GM12892 (cell line): ENCODE data around the gene DGKB.

Source experiments
- POLR2A ChIP-seq: IDR thresholded peaks from 2 replicates; pipeline ENCODE4 v1.6.1; 2011; ENCODE audit warnings: low read depth, low read length, control low read depth
- POLR2AphosphoS5 ChIP-seq: IDR thresholded peaks from 2 replicates; pipeline ENCODE4 v1.6.1; 2011; ENCODE audit warnings: low read depth, low read length, control low read depth
- TAF1 ChIP-seq: IDR thresholded peaks from 2 replicates; pipeline ENCODE4 v1.6.1; 2011; ENCODE audit warnings: low read depth, mild to moderate bottlenecking, control low read depth, low read length, borderline replicate concordance

DNA sequence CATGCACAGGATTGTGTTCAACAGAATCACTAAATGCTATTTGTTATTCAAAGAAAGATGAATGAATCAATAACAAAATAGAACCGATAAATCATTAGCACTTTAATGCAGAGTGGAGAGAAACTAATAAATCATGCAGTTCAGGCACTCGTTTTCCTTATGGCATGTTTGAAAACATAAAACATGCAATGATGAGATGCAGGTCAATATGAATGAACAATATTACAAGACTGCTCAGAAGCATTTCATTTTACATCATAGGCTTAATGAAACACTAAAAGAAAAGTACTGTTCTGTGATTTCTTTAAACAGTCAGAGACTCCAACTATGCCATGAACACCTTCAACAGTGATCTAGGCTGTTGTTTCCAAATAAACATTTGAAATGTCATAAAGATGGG, 755.0 kb downstream of the DGKB start:
- no peak for TF ChIP-seq POLR2A
- no peak for TF ChIP-seq POLR2AphosphoS5
- TF ChIP-seq TAF1, result no peak
